ENCODE measurements around the gene PODXL. TPM values are rescaled to one million over a fixed set of nuclear protein-coding genes. Genes with fewer than 3 reads are reported as not detected.

The PODXL gene
- polyA plus RNA-seq, 1 donor from 2014 or later = 4.5 TPM

- Histone ChIP-seq H3K9me2 (ENCODE audit: insufficient read depth, low read length) (no peaks in the 10 kb centered on the region), H3K4me3 (ENCODE audit: low read length) (no peak overlapping the region), H3K9ac (ENCODE audit: low read length) (no peak overlapping the region), H4K20me1 (ENCODE audit: insufficient read depth) (no peaks in the 10 kb centered on the region), H3K36me3 (ENCODE audit: insufficient read depth, low read length) (no peaks in the 10 kb centered on the region), H2AFZ (ENCODE audit: low read depth, low read length) (no peak overlapping the region), H3K79me2 (replicated peaks; ENCODE audit: insufficient read depth, low read length) (no peaks in the 10 kb centered on the region), H3K9me3 (ENCODE audit: low read length) (no peaks in the 10 kb centered on the region), H3F3A (ENCODE audit: insufficient read depth, low read length, poor library complexity, severe bottlenecking) (no peaks in the 10 kb centered on the region), H3K27ac (ENCODE audit: low read length) (no peak overlapping the region), H3K4me2 (ENCODE audit: low read length) (no peak overlapping the region), H3K27me3 (ENCODE audit: insufficient read depth, low read depth, low read length) (no peaks in the 10 kb centered on the region)
- TF ChIP-seq CTCF (IDR thresholded peaks at IDR 0.05; ENCODE audit: poor library complexity, severe bottlenecking) (no peak), TAF1 (IDR thresholded peaks at IDR 0.05; ENCODE audit: low read depth) (no peak), EP300 (conservative IDR thresholded peaks at IDR 0.05; ENCODE audit: poor library complexity, severe bottlenecking) (no peak), POLR2AphosphoS5 (IDR thresholded peaks at IDR 0.05) (no peak), SMC3 (conservative IDR thresholded peaks at IDR 0.05; ENCODE audit: poor library complexity) (no peak), MXI1 (conservative IDR thresholded peaks at IDR 0.05; ENCODE audit: poor library complexity, severe bottlenecking) (no peak)
- TF ChIP-seq, protein P1, sequence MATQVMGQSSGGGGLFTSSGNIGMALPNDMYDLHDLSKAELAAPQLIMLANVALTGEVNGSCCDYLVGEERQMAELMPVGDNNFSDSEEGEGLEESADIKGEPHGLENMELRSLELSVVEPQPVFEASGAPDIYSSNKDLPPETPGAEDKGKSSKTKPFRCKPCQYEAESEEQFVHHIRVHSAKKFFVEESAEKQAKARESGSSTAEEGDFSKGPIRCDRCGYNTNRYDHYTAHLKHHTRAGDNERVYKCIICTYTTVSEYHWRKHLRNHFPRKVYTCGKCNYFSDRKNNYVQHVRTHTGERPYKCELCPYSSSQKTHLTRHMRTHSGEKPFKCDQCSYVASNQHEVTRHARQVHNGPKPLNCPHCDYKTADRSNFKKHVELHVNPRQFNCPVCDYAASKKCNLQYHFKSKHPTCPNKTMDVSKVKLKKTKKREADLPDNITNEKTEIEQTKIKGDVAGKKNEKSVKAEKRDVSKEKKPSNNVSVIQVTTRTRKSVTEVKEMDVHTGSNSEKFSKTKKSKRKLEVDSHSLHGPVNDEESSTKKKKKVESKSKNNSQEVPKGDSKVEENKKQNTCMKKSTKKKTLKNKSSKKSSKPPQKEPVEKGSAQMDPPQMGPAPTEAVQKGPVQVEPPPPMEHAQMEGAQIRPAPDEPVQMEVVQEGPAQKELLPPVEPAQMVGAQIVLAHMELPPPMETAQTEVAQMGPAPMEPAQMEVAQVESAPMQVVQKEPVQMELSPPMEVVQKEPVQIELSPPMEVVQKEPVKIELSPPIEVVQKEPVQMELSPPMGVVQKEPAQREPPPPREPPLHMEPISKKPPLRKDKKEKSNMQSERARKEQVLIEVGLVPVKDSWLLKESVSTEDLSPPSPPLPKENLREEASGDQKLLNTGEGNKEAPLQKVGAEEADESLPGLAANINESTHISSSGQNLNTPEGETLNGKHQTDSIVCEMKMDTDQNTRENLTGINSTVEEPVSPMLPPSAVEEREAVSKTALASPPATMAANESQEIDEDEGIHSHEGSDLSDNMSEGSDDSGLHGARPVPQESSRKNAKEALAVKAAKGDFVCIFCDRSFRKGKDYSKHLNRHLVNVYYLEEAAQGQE (IDR thresholded peaks at IDR 0.05; ENCODE audit: borderline replicate concordance) = no peak
Measured at GRCh38 chr7:131604841-131605279, 48.4 kb upstream of the PODXL start.

DNA sequence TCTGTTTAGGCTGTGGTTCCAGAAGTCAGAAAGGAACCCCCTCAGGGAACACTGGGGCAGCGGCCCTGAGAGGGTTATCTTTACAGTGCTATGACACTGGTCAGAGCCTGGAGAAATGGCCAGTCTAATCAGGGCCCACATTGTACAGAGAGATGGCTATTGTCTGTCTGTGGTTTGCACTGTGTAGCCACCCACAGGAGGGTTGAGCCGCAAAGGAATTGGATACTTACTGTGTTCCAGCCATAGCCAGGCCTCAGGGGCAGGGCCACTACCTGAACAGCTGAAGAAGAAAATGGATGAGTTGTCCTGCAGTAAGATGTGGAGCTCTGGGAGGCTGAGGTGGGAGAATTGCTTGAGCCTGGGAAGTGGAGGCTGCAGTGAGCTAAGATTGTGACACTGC, 47.5 kb upstream of the PODXL start:
- Histone ChIP-seq H3K4me3 (ENCODE audit: low read length) (no peak overlapping the region), H3K9ac (ENCODE audit: low read length) (no peak overlapping the region), H4K20me1 (ENCODE audit: insufficient read depth) (no peaks in the 10 kb centered on the region), H3F3A (ENCODE audit: insufficient read depth, low read length, poor library complexity, severe bottlenecking) (no peaks in the 10 kb centered on the region), H3K27ac (ENCODE audit: low read length) (no peak overlapping the region), H3K9me2 (ENCODE audit: insufficient read depth, low read length) (no peaks in the 10 kb centered on the region), H3K9me3 (ENCODE audit: low read length) (no peaks in the 10 kb centered on the region), H2AFZ (ENCODE audit: low read depth, low read length) (no peak overlapping the region), H3K4me2 (ENCODE audit: low read length) (no peak overlapping the region), H3K36me3 (ENCODE audit: insufficient read depth, low read length) (no peaks in the 10 kb centered on the region), H3K27me3 (ENCODE audit: insufficient read depth, low read depth, low read length) (no peaks in the 10 kb centered on the region), H3K79me2 (replicated peaks; ENCODE audit: insufficient read depth, low read length) (no peaks in the 10 kb centered on the region)
- TF ChIP-seq CTCF (IDR thresholded peaks at IDR 0.05; ENCODE audit: poor library complexity, severe bottlenecking) = no peak
- no peak for TF ChIP-seq TAF1 (IDR thresholded peaks at IDR 0.05; ENCODE audit: low read depth)
- TF ChIP-seq, protein P1 (IDR thresholded peaks at IDR 0.05; ENCODE audit: borderline replicate concordance) = no peak
- no peak for TF ChIP-seq RAD21 (conservative IDR thresholded peaks at IDR 0.05)
- TF ChIP-seq POLR2AphosphoS5 (IDR thresholded peaks at IDR 0.05) = no peak
- no peak for TF ChIP-seq MXI1 (conservative IDR thresholded peaks at IDR 0.05; ENCODE audit: poor library complexity, severe bottlenecking)
- TF ChIP-seq EZH2 (IDR thresholded peaks at IDR 0.05; ENCODE audit: borderline replicate concordance, insufficient read depth, low read length, poor library complexity, severe bottlenecking) = no peak
- TF ChIP-seq SMC3 (conservative IDR thresholded peaks at IDR 0.05; ENCODE audit: poor library complexity) = no peak

All from neural cell (in vitro differentiated cells).